GM21526 (cell line): Measurements from ENCODE around the gene DCAF15.

Experiments used
- ATAC-seq: cut with Tn5 transposase; IDR thresholded peaks from one replicate; pipeline ENCODE4 v1.9.1; 2021; ENCODE audit warnings: moderate library complexity; ENCODE audit not compliant: unreplicated experiment, low FRiP score

The DCAF15 gene

GRCh38 chr19:13989487-13989886, 37.2 kb downstream of the DCAF15 start:
- ATAC-seq: no peak

GRCh38 chr19:13990085-13990484, 37.8 kb downstream of the DCAF15 start:
- ATAC-seq: no peak

GRCh38 chr19:13992025-13992424, 39.7 kb downstream of the DCAF15 start:
- no peak for ATAC-seq

- ATAC-seq: no peak
These were observed 41.4 kb downstream of the DCAF15 start for GRCh38 chr19:13993590-13994300.

GRCh38 chr19:13995017-13995728, 42.9 kb downstream of the DCAF15 start:
- no peak for ATAC-seq

DNA sequence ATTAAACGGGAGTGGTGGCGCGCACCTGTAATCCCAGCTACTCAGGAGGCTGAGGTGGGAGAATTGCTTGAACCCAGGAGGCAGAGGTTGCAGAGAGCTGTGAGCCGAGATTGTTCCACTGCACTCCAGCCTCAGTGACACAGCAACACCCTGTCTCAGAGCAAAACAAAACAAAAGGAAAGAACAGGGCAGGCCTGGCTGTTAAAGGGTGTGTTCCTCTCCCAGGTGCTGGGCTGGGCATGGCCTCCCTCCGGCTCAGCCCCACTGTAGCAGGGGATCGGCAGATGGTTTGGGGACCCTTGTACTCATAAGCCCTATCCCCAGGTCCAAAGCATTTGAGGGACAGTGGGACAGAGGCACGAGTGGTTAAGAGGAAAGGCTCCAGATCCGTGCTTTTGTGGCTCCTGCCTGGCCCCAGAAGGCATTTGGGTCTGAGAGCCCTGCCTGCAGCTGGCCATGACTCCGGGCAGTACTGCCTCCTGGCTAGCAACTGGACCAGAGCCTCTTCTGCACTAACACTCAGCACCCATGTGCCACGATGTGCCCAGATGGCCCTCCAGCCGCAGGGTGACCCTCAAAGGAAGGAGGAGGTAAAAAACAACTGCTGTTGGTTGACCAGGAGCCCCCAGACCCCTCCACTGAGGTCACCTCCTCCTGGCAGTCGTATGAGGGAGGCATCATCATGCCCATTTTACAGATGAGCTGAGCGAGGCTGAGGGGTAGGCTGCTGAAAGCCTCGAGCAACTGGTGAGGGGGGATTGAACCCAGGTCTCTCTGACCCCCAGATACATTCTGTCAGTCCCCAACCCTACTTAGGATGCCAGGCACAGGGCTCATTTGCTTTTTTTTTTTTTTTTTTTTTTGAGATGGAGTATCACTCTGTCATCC, 43.8 kb downstream of the DCAF15 start:
- no peak for ATAC-seq

DNA sequence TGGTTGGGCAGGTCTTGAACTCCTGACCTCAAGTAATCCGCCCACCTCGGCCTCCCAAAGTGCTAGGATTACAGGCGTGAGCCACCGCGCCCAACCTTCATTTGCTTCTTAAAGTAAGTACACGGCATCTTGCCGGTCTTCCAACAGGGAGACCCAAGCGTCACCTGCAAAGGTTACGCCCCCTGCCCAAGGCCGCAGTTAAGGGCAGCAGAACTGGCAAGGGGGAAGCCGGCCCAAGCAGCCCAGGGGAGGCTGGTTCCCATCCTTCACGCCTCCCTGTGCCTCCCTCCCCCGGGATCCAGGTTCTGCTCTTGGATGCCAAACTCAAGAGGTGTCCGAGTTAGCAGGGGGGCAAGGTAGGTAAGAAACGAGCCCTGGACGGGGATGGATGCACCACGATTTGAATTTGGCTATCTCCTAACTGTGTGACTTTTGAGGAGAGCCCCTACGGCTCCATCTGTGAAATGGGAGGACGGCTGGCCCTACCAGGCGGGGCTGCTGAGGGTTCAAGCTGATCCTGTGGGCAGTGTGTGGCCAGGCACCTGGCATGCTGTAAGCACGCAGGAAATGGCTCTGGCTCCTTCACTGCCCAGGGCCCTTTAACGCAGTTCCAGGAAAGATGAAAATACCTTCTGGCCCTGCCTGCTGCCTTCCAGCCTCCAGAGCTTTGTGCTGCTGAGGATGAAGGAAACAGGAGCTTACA, 44.8 kb downstream of the DCAF15 start:
- ATAC-seq: no peak

- no peak for ATAC-seq
These were observed 45.3 kb downstream of the DCAF15 start for GRCh38 chr19:13997631-13997962.

GRCh38 chr19:13998426-13998825, 46.1 kb downstream of the DCAF15 start:
- ATAC-seq: no peak

GRCh38 chr19:13999085-13999484, 46.8 kb downstream of the DCAF15 start:
- ATAC-seq: no peak

DNA sequence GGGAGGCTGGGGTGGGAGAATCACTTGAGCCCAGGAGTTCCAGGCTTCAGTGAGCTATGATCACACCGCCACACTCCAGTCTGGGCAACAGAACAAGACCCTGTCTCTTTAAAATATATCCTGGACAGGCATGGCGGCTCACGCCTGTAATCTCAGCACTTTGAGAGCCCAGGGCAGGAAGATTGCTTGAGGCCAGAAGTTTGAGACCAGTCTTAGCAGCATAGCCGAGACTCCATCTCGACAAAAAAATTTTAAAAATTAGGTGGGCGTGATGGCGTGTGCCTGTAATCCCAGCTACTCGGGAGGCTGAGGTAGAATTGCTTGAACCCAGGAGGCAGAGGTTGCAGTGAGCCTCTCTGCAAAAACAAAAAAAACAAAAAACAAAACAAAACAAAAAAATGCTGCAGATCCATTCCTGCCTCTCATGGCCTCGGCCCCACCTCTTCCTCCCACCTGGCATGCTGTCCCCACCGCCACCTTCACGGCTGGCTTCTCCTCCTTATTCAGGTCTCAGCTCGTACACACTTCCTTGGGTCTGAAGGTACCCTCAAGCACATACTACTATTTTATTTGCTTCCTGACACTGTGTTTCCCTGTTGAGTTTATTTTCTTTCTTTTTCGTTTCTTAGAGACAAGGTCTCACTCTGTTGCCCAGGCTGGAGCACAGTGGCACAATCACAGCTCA, 48.5 kb downstream of the DCAF15 start:
- ATAC-seq: no peak

- ATAC-seq: no peak
These were observed 50.4 kb downstream of the DCAF15 start for GRCh38 chr19:14002571-14003250.

DNA sequence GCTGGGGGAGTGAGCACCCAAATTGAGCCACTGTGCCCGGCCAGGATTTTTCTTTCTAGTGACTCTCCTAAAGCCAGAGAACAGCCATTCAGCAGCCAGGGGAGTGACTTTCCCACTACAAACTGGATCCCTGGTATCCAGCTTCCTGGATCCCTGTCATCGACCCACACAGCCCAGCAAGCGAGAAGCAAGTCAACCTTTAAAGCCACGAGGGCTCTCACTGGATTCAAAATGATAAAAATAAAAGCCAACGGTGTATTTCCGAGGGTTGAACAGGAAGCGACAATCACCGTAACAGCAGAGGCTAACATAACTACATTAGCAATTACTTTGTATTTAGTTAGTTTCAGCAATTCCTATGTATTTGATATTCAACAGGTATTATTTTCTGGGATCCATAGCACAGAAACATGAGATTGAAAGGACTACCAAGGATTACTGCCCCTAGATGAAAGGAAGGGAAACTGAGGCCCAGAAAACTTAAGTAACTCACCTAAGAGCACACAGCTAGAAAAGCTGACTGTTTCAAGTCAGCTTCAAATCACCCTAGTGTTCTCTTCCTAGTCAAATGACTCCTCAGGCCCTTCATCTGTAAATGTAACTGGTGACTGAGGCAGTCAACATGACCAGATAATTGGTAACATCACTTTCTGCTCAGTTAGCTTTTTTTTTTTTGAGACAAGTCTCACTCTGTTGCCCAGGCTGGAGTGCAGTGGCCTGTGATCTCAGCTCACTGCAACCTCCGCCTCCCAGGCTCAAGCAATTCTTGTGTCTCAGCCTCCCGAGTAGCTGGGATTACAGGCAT, 51.1 kb downstream of the DCAF15 start:
- no peak for ATAC-seq

DNA sequence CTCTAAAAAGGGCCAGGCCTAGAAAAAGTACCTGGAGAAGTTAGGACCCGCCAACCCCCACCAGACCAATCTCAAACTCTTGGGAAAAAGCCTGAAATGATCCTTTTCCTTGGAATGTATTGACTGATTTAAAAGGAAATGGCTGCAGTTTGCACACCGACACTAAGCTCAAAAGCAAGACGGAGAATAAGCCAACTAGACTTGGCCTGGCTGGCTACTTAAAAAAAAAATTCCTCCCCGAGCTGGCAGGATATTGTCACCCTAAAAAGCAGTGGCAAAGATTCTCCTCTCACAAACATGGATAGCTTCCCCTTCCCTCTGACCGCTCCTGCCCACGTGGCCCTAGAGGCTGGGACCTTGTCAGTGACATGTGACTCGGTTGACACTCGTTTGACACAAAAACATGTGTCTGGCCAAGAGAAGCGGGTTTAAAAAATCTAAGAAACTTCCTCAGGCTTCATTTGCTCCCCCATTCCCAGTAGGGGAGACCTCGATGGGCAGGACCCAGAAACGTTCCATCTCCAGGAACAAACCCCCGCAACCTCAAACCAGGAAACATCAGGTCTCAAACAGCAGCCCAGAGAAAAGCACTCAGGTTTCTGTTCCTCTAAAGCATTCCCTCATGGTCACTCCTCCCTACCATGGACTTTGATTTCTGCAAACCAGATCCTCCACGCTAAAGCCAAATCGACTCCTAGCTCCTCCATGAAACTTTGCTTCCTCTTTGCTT, 52.5 kb downstream of the DCAF15 start:
- no peak for ATAC-seq

DNA sequence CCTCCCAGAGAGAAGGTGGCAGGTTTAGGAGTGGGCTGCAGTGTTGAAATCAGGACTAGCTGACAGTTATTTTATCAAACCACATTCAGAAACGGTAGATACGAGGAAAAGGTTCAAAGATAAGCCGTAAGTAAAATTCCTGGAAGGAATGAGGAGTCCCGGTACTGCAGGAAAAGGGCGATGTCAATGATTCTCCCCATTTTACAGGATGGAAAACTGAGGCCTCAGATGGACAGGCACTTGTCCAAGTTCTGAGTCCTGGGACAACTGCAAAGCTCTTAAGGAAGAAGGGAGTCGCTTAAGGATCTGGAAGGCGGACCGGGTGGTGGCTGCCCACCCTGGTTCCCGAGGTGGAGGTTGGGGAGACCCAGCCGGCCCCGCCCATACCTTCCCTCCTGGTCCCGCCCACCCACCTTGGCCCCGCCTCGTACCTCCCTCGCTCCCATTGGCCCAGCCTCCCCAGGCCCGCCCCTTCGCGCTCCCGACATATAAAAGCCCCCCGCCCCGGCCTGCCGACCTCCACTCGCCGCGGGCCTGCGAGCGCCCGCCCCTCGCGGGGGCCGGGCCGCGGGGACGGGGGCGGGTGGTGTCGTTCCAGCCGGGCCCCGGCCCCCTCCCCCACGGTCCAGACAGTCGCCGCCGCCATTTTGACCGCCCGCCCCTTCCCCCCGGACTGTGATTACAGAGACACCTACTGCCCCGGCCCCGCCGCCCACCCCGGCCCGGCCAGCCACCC, 53.2 kb downstream of the DCAF15 start:
- peak; percentile 32 for ATAC-seq

GRCh38 chr19:14006085-14006765, 53.9 kb downstream of the DCAF15 start, which contains the start of gene RFX1:
TSS of gene RFX1 (minus strand) at chr19:14006320. CDS start at chr19:13993843, 12,477 bp downstream.
- ATAC-seq: peak; percentile 68
